ENCODE data around the gene TADA1.
"Not testable (repeated sequence)": the region's sequence is repeated elsewhere in the genome, so short reads cannot be mapped to it uniquely, and the experiment has no call there.

The TADA1 gene

GRCh38 chr1:166843769-166844596 lies 32.1 kb downstream of the TADA1 start:
- no peak for DNase-seq (ENCODE audit: low spot score)

DNA sequence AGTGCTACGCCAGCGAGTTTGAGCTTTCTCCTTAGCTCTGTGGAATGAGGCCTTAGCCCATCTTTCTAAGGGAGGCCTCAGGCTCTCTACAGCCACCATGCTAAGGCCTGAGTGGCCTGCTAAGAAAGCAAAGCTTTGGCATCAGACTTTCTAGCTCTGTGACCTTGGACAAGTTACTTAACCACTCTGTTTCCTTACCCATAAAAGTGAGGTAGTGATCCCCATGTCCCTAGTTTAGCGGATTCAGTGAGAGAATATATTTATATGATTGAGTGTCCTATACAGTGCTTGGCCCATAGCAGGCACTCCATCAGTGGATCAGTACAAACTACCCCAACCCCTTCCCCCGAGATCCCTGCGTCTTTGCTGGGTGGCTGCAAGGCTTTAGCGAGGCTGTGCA lies 32.7 kb downstream of the TADA1 start:
- DNase-seq (ENCODE audit: low spot score) = no peak

DNA sequence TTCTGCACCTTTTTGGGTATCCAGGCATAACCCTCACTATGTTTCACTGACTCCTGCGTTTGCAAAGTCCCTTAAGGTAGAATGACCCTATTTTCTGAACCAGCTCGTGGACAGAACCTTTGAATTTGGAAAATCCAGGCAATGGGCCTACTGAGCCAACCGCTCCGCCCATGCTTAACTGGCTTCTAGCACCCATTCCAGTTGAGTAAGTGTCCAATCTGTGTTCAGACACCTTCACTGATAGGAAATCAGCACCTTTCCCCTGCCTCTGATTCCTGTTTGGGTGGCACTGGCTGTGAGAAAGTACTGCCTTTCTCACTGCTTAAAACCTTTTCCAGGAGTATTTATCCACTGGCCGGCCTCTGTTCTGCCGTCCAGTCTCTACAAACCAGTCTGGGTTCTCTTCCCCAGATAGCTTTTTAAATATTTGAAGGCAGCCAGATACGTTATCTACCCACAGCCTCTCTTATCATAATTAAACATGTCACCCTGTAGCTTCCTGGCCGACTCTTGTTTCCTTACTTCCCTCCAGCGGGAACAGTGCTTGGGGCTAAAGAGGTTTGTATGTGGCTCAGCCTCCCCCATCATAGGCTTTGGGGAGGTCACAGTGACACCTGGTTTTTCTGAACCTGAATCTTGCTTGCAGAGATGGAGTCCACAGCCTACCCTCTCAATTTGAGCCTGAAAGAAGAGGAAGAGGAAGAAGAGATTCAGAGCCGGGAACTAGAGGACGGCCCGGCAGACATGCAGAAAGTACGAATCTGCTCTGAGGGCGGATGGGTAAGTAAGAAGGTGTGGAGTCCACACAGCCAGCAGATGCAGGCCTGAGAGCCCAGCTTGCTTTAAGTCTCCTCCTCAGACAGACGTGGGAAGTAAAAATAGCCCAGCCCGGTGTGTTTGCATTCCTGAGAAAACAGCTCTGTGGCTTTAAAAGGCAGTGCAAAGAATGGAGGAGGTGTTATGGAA lies 35.5 kb downstream of the TADA1 start:
- DNase-seq (ENCODE audit: low spot score) = no peak

DNA sequence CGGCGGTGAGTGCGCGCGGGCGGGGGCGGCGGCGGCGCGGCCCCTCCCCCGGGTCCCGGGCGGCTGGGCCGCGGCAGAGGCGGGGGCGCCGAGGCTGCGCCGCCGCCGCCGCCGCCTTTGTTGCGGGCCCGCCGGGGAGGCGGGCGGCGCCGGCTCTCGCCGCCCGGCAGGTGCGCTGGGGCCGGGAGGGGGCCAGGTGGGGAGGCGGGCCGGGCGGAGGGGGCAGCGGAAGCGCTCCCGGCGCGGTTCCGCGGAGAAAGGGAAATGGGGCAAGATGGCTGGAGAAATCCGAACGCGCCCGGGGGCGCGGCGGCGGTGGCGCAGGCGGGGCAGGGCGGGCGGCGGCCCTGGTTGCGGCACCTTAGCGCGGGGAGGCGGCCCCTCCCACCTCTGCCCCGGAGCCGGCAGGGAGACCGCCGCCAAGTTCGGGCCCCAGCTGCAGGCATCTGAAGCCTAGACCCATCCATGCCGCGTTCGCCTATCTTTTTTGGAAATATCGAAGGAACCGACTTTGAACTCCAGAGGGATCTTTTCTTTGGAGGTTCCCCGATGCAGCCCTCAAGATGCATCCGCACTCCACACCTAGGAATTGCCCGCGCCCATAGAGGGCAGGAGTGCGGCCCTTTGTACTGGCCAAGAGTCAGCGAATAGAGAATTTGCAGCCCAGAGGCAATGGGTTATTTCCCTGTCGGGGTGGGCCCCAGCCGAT lies 36.3 kb downstream of the TADA1 start:
- peak; percentile 76 for DNase-seq (ENCODE audit: low spot score)

DNA sequence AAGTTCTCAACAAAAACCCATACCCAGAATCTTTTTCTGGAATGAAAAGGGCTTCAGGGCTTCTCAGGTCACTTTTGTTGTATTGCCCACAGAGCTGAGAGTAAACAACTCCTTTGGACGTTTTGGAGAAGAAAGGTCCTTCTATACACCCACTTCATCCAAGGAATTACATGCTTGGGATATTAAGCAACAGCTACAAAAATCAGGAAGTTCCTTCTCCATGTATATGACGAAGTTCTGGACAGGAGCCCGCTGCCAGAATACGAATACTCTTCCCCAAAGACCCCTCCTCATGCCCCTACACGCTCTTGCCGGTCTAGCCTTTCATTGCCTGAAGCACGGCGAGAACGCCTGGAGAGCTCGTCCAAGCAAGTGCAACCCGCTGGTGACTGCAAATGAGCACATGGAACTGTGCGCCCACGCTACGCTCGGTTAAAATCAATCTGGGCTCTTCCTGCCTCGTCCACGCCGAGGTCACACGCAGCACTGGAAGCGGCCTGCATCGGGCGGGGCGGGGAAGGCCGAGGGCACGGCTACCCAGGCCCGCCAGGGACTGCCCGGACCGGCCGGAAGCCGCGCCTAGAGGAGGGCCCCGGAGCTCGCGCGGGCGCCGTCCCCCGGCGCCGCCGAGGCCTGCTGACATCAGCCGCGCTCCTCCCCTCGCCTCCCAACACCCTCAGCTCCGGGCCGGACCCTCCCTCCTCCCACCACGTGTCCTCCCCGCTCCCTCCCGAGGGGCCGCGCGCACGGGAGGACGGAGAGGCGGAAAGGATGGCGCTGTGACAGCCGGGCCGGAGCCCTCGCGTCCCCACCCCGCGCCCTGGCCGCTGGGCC lies 37.1 kb downstream of the TADA1 start, which contains the start of gene POGK:
Gene POGK (plus strand): TSS at position 710 of the 834 bp plus-strand sequence. CDS start 1,482 bp downstream, outside the sequence.
- peak; percentile 92 for DNase-seq (ENCODE audit: low spot score)

- no peak for DNase-seq (ENCODE audit: low spot score)
Measured at GRCh38 chr1:166836733-166837132, 39.3 kb downstream of the TADA1 start.

DNA sequence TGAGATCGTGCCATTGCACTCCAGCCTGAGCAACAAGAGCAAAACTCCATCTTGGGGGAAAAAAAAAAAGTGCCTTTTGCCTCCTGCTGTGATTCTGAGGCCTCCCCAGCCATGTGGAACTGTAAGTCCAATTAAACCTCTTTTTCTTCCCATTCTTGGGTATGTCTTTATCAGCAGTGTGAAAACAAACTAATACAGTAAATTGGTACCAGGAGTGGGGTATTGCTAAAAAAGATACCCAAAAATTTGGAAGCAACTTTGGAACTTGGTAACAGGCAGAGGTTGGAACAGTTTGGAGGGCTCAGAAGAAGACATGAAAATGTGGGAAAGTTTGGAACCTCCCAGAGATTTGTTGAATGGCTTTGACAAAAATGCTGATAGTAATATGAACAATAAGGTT lies 46.3 kb downstream of the TADA1 start:
- not testable (repeated sequence) for DNase-seq (ENCODE audit: low spot score)

DNA sequence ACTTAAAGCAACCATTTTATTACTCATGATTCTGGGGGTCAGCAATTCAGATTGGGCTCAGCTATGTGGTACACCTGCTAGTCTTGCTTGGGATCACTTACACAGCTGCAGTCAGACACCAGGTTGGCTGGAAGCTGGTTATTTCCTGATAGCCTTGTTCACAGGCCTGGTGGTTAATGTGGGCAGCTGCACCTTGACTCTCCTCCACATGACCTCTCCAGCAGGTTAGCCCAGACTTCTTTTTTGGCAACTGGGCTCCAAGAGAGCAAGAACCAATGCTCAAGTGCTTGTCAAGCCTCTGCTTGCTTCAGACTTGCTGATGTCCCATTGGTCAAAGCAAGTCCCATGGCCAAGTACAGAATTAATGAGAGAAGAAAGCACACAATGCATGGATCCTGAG lies 48.6 kb downstream of the TADA1 start:
- no peak for DNase-seq (ENCODE audit: low spot score)

GRCh38 chr1:166822385-166822784 lies 53.7 kb downstream of the TADA1 start:
- DNase-seq (ENCODE audit: low spot score) = no peak

DNA sequence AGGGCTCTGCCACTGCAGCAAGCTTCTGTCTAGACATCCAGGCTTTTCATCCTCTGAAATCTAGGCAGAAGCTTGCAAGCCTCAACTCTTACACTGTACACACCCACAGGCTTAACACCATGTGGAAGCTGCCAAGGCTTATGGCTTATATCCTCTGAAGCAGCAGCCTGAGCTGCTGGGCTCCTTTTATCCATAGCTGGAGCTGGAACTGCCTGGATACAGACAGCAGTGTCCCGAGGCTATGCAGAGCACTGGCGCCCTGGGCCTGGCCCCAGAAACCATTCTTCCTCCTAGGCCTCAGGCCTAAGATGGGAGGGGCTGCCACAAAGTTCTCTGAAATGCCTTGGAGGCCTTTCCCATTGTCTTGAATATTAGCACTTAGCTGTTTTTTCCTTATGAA lies 56.1 kb downstream of the TADA1 start:
- DNase-seq (ENCODE audit: low spot score) = no peak

DNA sequence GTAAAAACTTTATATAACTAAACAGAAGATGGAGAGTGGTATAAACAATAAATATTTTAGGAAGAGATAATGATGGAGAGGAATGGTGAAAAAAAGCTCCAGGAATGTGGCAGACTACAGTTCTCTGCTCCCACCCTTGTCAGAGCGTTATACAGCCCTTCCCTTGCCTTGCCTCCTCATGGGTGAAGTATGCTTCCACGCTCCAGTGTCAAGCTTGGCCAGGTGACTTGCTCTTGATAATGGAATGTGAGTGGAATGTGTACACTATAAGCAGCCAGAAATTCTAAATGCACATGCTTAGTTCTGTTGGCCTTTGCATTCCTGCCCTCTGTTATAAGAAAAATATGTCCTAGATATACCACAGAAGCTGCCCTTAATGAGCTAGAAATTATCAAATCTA lies 61.5 kb downstream of the TADA1 start:
- no peak for DNase-seq (ENCODE audit: low spot score)

DNA sequence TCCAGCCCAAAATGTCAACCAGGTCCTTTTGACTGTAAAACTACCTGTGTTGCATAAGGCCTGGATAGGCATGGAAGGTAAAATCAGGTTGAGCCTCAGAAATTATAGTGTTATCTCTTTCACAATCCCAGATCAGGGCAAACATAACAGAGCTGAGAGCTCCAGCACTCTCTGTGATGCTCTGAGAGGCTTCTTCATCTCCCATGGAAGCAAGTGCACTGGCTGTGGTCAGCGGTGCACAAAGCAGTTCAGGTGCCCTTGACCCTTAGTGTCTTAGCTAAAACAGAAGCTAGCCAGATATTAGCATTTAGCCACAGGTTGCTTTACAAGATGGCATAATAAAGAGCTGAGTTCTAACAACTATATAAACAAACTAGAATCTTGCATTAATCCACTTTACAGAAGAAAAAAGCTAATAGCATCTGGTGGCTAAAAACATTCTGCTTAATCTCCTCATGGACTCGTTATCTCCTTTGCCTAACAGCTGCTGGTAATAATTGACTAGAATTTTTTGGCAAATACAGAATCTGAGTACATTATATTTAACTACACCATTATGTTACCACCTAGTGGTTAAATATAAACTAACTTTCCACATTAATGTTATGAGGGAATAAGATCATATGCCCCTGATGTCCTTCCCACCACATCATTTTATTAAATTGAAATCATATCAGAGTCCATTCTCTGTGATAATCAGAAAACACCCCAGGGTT lies 62.4 kb downstream of the TADA1 start:
- DNase-seq (ENCODE audit: low spot score) = no peak

DNA sequence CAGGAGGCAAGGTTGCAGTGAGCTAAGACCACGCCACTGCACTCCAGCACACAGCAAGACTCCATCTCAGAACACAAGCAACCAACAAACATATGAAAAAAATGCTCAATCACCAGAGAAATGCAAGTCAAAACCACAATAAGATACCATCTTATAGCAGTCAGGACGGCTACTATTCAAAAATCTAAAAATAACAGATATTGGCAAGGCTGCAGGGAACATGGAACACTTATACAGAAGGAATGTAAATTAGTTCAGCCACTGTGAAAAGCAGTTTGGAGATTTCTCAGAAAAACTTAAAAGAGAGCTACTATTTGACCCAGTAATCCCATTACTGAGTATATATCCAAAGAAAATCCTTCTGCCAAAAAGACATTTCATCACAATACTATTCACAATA lies 64.4 kb downstream of the TADA1 start:
- DNase-seq (ENCODE audit: low spot score) = no peak

GRCh38 chr1:166808952-166809351 lies 67.1 kb downstream of the TADA1 start:
- DNase-seq (ENCODE audit: low spot score) = no peak
